ENCODE results near the gene CLCN6.
A peak's percentile ranks its signal among the peaks of the same experiment; 100 is the strongest.

The CLCN6 gene

GRCh38 chr1:11857164-11857851 is 51.3 kb downstream of the CLCN6 start:
- peak; percentile 22 for DNase-seq

- no peak for DNase-seq
Measured at GRCh38 chr1:11858158-11858557, 52.2 kb downstream of the CLCN6 start.

GRCh38 chr1:11858613-11858967 is 52.6 kb downstream of the CLCN6 start, which contains the start of gene NPPB:
NPPB (minus strand) TSS chr1:11858945; CDS start chr1:11858833, 112 bp downstream.
- no peak for DNase-seq

- DNase-seq, result no peak
Measured at GRCh38 chr1:11858968-11859871, 53.2 kb downstream of the CLCN6 start.

- no peak for DNase-seq
Measured at GRCh38 chr1:11860083-11860482, 54.1 kb downstream of the CLCN6 start.

- no peak for DNase-seq
Measured at GRCh38 chr1:11860587-11860986, 54.6 kb downstream of the CLCN6 start.

GRCh38 chr1:11862890-11863289 is 56.9 kb downstream of the CLCN6 start:
- DNase-seq, result peak; percentile 50

GRCh38 chr1:11868331-11868980 is 62.5 kb downstream of the CLCN6 start:
- no peak for DNase-seq

- no peak for DNase-seq
Measured at GRCh38 chr1:11869104-11869503, 63.1 kb downstream of the CLCN6 start.

GRCh38 chr1:11869650-11870207 is 63.7 kb downstream of the CLCN6 start:
- no peak for DNase-seq

- DNase-seq, result no peak
Measured at GRCh38 chr1:11872545-11872944, 66.6 kb downstream of the CLCN6 start.

GRCh38 chr1:11873395-11874257 is 67.6 kb downstream of the CLCN6 start:
- no peak for DNase-seq

GRCh38 chr1:11874258-11874562 is 68.2 kb downstream of the CLCN6 start:
- DNase-seq, result no peak

GRCh38 chr1:11874624-11875023 is 68.6 kb downstream of the CLCN6 start:
- no peak for DNase-seq

GRCh38 chr1:11875094-11875493 is 69.1 kb downstream of the CLCN6 start:
- no peak for DNase-seq

GRCh38 chr1:11877074-11877473 is 71.1 kb downstream of the CLCN6 start:
- DNase-seq, result no peak

GRCh38 chr1:11878081-11878890 is 72.3 kb downstream of the CLCN6 start:
- no peak for DNase-seq

GRCh38 chr1:11878891-11879190 is 72.8 kb downstream of the CLCN6 start:
- no peak for DNase-seq

GRCh38 chr1:11879311-11880180 is 73.6 kb downstream of the CLCN6 start:
- DNase-seq, result no peak

- no peak for DNase-seq
Measured at GRCh38 chr1:11880181-11880575, 74.2 kb downstream of the CLCN6 start.
